ENCODE data around the gene PRR5L.

PRR5L gene

GRCh38 chr11:36427876-36428275, 131.8 kb downstream of the PRR5L start:
- Histone ChIP-seq H3K4me3 (IDR thresholded peaks at IDR 0.05; ENCODE audit: insufficient read depth, low read depth, low read length) (no peak overlapping the region), H3K27me3 (ENCODE audit: insufficient read depth, low read depth) (no peaks in the 10 kb centered on the region), H3K4me1 (ENCODE audit: low read depth, poor library complexity, severe bottlenecking) (peaks cover 3% of the 10 kb centered on the region), H3K9ac (no peak overlapping the region), H3K4me2 (no peak overlapping the region), H4K20me1 (ENCODE audit: insufficient read depth) (no peaks in the 10 kb centered on the region), H3K79me2 (ENCODE audit: insufficient read depth, low read depth) (no peaks in the 10 kb centered on the region), H3K36me3 (ENCODE audit: insufficient read depth) (no peaks in the 10 kb centered on the region), H2AFZ (ENCODE audit: low read depth) (no peak overlapping the region), H3K27ac (no peak overlapping the region)
- no peak for TF ChIP-seq CTCF (conservative IDR thresholded peaks at IDR 0.05; ENCODE audit: low read depth, low read length)

- Histone ChIP-seq H4K20me1 (ENCODE audit: insufficient read depth) (no peaks in the 10 kb centered on the region), H3K4me1 (ENCODE audit: low read depth, poor library complexity, severe bottlenecking) (no peaks in the 10 kb centered on the region), H3K27me3 (ENCODE audit: insufficient read depth, low read depth) (no peaks in the 10 kb centered on the region), H3K79me2 (ENCODE audit: insufficient read depth, low read depth) (no peaks in the 10 kb centered on the region), H3K4me2 (no peak overlapping the region), H3K9ac (no peak overlapping the region), H3K36me3 (ENCODE audit: insufficient read depth) (no peaks in the 10 kb centered on the region), H3K4me3 (IDR thresholded peaks at IDR 0.05; ENCODE audit: insufficient read depth, low read depth, low read length) (no peak overlapping the region), H3K27ac (no peak overlapping the region), H2AFZ (ENCODE audit: low read depth) (no peak overlapping the region)
- no peak for TF ChIP-seq CTCF (conservative IDR thresholded peaks at IDR 0.05; ENCODE audit: low read depth, low read length)
Observed at GRCh38 chr11:36431429-36432092, 135.5 kb downstream of the PRR5L start.

GRCh38 chr11:36432093-36432469, 136.0 kb downstream of the PRR5L start:
- no peak overlapping the region for H3K4me2 ChIP-seq
- no peaks in the 10 kb centered on the region for H3K27me3 ChIP-seq (ENCODE audit: insufficient read depth, low read depth)
- no peak overlapping the region for H3K27ac ChIP-seq
- H3K9ac ChIP-seq: no peak overlapping the region
- no peaks in the 10 kb centered on the region for H3K36me3 ChIP-seq (ENCODE audit: insufficient read depth)
- no peaks in the 10 kb centered on the region for H3K4me1 ChIP-seq (ENCODE audit: low read depth, poor library complexity, severe bottlenecking)
- no peak overlapping the region for H3K4me3 ChIP-seq (IDR thresholded peaks at IDR 0.05; ENCODE audit: insufficient read depth, low read depth, low read length)
- no peak for TF ChIP-seq CTCF (conservative IDR thresholded peaks at IDR 0.05; ENCODE audit: low read depth, low read length)
- no peak overlapping the region for H2AFZ ChIP-seq (ENCODE audit: low read depth)
- no peaks in the 10 kb centered on the region for H4K20me1 ChIP-seq (ENCODE audit: insufficient read depth)
- H3K79me2 ChIP-seq (ENCODE audit: insufficient read depth, low read depth): no peaks in the 10 kb centered on the region

- Histone ChIP-seq H3K36me3 (ENCODE audit: insufficient read depth) (no peaks in the 10 kb centered on the region), H2AFZ (ENCODE audit: low read depth) (no peak overlapping the region), H3K4me1 (ENCODE audit: low read depth, poor library complexity, severe bottlenecking) (no peaks in the 10 kb centered on the region), H3K27me3 (ENCODE audit: insufficient read depth, low read depth) (no peaks in the 10 kb centered on the region), H3K9ac (no peak overlapping the region), H3K79me2 (ENCODE audit: insufficient read depth, low read depth) (no peaks in the 10 kb centered on the region), H3K27ac (no peak overlapping the region), H4K20me1 (ENCODE audit: insufficient read depth) (no peaks in the 10 kb centered on the region), H3K4me3 (IDR thresholded peaks at IDR 0.05; ENCODE audit: insufficient read depth, low read depth, low read length) (no peak overlapping the region), H3K4me2 (no peak overlapping the region)
- no peak for TF ChIP-seq CTCF (conservative IDR thresholded peaks at IDR 0.05; ENCODE audit: low read depth, low read length)
Observed at GRCh38 chr11:36432738-36433137, 136.7 kb downstream of the PRR5L start.

All from KMS-11 (cell line).